ENCODE measurements around the gene S1PR4. TPM values are rescaled to one million over a fixed set of nuclear protein-coding genes. Genes with fewer than 3 reads are reported as not detected.

The S1PR4 gene
- total and polyA plus RNA-seq, 2 experiments from 2014 or later: 0.24 TPM; not detected in 1

DNA sequence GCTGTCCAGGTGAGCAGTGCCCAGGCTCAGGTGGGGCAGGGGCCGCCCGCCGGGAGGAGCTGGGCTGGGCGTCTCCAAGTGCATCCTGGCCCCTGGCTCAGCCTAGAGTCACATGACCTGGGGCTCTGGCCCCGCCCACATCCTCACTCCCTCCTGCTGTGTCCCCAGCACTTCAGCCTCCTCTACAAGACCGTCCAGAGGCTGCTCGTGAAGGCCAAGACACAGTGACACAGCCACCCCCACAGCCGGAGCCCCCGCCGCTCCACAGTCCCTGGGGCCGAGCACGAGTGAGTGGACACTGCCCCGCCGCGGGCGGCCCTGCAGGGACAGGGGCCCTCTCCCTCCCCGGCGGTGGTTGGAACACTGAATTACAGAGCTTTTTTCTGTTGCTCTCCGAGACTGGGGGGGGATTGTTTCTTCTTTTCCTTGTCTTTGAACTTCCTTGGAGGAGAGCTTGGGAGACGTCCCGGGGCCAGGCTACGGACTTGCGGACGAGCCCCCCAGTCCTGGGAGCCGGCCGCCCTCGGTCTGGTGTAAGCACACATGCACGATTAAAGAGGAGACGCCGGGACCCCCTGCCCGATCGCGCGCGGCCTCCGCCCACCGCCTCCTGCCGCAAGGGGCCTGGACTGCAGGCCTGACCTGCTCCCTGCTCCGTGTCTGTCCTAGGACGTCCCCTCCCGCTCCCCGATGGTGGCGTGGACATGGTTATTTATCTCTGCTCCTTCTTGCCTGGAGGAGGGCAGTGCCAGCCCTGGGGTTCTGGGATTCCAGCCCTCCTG, 29.1 kb downstream of the S1PR4 start (continued):
- TF ChIP-seq ZNF462 (CRISPR knock-in tag; IDR thresholded peaks at IDR 0.05): no peak

DNA sequence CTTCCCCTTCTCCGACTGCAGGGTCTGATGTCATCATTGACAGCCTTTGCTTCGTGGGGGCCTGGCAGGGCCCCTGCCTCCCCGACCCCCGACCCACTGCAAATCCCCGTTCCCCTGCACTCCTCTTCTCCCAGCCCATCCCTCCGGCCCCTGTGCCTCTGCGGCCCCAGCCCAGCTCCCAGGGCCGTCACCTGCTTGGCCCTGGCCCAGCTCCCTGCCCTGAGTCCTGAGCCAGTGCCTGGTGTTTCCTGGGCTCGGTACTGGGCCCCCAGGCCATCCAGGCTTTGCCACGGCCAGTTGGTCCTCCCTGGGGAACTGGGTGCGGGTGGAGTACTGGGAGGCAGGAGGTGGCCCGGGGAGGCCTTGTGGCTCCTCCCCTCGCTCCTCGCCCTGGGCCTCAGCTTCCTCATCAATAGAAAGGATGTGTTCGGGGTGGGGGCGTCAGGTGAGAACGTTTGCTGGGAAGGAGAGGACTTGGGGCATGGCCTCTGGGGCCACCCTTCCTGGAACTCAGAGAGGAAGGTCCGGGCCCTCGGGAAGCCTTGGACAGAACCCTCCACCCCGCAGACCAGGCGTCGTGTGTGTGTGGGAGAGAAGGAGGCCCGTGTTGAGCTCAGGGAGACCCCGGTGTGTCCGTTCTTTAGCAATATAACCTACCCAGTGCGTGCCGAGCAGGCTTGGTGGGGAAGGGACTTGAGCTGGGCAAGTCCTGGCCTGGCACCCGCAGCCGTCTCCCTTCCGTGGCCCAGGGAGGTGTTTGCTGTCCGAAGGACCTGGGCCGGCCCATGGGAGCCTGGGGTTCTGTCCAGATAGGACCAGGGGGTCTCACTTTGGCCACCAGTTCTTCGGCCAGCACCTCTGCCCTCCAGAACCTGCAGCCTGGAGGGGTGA, 30.0 kb downstream of the S1PR4 start:
- H3K36me3 ChIP-seq (ENCODE audit: insufficient read depth): peaks cover 12% of the 10 kb centered on the region
- H3K27ac ChIP-seq (ENCODE audit: low read depth): no peak overlapping the region
- no peaks in the 10 kb centered on the region for H3F3A ChIP-seq (replicated peaks; ENCODE audit: low read depth)
- H3K79me2 ChIP-seq (replicated peaks; ENCODE audit: insufficient read depth): no peaks in the 10 kb centered on the region
- peaks cover 4% of the 10 kb centered on the region; the same call in 1 of the 2 replicates for H3K4me1 ChIP-seq (ENCODE audit: insufficient read depth)
- H3K4me3 ChIP-seq: no peak overlapping the region
- H2AFZ ChIP-seq: no peak overlapping the region
- no peak overlapping the region for H3K4me2 ChIP-seq
- Mint-ChIP-seq H3K4me1 (peaks cover 8% of the 10 kb centered on the region), H3K9me3 (no peaks in the 10 kb centered on the region), H3K27me3 (ENCODE audit: insufficient read depth, low read depth, poor library complexity) (peaks cover 10% of the 10 kb centered on the region), H3K27ac (no peak overlapping the region; the same call in 1 of the 2 replicates), H3K4me3 (no peak overlapping the region), H3K36me3 (ENCODE audit: low read depth) (peaks cover 22% of the 10 kb centered on the region)
- H3K9me2 ChIP-seq (ENCODE audit: insufficient read depth): no peaks in the 10 kb centered on the region
- DNase-seq (ENCODE audit: low spot score) (no peak), ATAC-seq (no peak)
- H4K20me1 ChIP-seq (replicated peaks; ENCODE audit: insufficient read depth): peaks cover 6% of the 10 kb centered on the region; the same call in 1 of the 2 replicates
- H3K27me3 ChIP-seq (ENCODE audit: insufficient read depth): no peaks in the 10 kb centered on the region
- no peak for TF ChIP-seq ZNF462 (CRISPR knock-in tag; IDR thresholded peaks at IDR 0.05)
- no peak for TF ChIP-seq CTCF (conservative IDR thresholded peaks at IDR 0.05; ENCODE audit: low read depth in 2 of 2)
- TF ChIP-seq NANOG (IDR thresholded peaks at IDR 0.05; ENCODE audit: borderline replicate concordance): no peak
- TF ChIP-seq EZH2 (IDR thresholded peaks at IDR 0.05; ENCODE audit: low read depth, unreplicated experiment): no peak

Measured in GM23338 (cell line).